Measurements from ENCODE around the gene SH3RF1.

DNA sequence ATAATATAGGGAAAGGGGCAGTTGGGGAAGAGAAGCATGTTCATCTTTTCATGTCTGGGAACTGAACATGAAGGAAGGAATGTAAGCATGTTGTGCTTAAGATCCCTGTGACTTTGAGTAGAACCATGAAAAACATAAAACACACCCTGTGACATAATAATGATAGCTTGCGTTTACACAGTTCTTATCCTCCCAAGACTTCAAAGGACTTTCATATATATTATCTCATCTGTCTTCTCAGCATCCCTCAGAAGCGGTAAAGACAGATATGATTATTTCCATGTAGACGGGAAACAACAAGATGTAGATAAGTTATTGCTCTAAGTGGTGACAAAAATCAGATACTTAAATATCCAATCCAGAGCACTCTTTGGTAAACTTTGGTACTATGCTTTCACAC lies 3.3 kb upstream of the SH3RF1 start:
- TF ChIP-seq, protein P1, sequence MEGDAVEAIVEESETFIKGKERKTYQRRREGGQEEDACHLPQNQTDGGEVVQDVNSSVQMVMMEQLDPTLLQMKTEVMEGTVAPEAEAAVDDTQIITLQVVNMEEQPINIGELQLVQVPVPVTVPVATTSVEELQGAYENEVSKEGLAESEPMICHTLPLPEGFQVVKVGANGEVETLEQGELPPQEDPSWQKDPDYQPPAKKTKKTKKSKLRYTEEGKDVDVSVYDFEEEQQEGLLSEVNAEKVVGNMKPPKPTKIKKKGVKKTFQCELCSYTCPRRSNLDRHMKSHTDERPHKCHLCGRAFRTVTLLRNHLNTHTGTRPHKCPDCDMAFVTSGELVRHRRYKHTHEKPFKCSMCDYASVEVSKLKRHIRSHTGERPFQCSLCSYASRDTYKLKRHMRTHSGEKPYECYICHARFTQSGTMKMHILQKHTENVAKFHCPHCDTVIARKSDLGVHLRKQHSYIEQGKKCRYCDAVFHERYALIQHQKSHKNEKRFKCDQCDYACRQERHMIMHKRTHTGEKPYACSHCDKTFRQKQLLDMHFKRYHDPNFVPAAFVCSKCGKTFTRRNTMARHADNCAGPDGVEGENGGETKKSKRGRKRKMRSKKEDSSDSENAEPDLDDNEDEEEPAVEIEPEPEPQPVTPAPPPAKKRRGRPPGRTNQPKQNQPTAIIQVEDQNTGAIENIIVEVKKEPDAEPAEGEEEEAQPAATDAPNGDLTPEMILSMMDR (IDR thresholded peaks at IDR 0.05; ENCODE audit: borderline replicate concordance, extremely low read depth, low read length, poor library complexity, severe bottlenecking): no peak
- no peak for TF ChIP-seq EZH2 (IDR thresholded peaks at IDR 0.05; ENCODE audit: borderline replicate concordance, low read depth, low read length, severe bottlenecking)

Measured in DND-41 (cell line).